Hematopoietic multipotent progenitor cell (in vitro differentiated cells): ENCODE data around the gene DISP3. TPM values are rescaled to one million over a fixed set of nuclear protein-coding genes. Genes with fewer than 3 reads are reported as not detected.

Source experiments
- DNase-seq, 3 donors: peaks; one replicate each; pipeline ENCODE4 v3.0.0-alpha.2; 2011 to 2015; ENCODE audit warnings: low read depth in 2 of 3, low spot score in 2 of 3
- total RNA-seq: library from RNA; depleted of rRNA; stranded (reverse); fragments of >200 nt; gene quantifications from one replicate; pipeline ENCODE4 v1.2.3, GENCODE V29; 2012

DISP3 gene
- total RNA-seq, 1 donor: under 0.01 TPM

DNA sequence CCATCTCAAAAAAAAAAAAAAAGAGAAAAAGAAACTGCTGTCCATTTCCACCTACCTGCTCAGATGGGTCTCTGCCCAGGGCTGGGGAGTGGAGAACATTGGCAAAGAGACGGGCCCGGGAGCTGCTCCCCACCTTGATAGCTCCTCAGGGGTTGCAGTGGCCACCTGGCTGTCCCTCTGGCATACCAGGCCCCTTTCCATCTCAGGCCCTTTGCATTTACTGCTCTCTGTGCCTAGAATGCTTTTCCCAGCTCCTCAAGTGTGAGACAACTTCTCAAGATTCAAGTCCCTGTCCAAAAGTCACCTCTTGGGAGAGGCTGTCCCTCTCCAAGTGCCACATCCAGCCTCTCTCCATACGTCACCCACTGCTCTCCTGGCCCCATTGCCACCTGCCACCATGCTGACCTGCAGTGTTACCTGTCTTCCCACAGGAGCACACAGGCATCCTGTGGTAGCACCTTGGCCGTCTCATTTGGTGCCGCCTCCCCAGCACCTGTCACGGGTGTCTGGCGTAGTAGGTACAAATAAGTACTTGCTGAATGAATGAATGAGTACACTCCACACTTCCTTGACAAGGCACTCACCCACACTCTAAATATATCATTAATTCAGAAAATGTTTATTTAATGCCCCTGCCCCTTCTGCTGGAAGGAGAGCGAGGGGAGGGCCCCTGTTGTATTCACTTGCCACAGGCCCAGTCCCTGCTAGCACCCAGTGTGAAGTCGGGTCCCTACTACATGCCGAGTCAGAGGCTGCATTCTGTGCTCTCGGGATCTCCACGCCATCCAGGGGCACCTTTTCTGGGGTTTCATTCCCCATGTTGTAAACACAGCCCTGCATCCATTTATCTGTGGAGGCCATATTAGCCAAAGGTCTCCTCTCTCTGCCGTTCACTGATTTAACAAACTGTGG lies 48.8 kb downstream of the DISP3 start:
- DNase-seq: no peak

GRCh38 chr1:11528611-11529261 lies 49.8 kb downstream of the DISP3 start:
- no peak for DNase-seq

- no peak for DNase-seq
Measured at GRCh38 chr1:11529330-11529729, 50.4 kb downstream of the DISP3 start.

DNA sequence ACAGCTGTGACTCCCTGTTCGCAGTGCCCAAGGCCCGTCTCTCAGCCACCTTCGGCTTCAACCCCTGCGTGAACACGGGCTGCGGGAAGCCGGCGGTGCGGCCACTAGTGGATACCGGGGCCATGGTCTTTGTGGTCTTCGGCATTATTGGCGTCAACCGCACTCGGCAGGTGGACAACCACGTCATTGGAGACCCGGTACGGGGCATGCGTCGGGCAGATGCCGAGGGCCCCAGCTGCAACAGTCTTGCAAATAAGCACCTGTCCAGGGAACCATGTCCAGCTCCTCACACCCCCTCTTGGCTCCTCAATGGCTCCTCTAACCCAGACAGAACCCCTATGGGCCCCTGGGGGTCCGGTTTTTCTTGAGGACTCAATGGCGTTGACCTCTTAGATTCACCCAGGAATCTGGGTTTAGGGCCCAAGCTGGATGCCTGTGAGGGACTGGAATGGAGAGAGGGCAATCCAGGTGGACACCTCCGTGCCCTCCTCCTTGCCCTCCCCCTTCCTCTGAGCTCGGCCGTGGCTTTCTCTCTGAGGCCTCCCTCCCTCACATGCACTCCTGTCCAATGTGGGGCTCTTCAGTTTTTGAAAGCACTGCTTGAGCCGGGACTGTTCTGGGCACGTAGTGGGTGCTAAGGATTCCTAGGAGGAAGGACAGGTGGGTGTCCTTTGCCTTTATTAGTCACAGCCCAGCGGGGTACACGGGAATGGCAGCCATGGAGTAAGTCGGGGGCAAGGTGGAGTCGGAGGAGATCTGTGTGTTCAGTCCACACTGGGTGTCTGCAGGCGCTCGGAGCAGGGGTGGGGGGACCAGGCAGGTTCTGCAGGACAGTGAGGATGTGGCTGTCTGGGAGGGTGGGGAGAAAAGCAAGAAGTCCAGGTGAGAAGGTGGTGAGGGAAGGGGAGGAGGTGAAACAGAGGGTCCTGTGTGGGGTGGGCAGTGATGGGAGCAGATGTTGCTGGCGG lies 51.1 kb downstream of the DISP3 start:
- DNase-seq: no peak

- DNase-seq: no peak
Measured at GRCh38 chr1:11530731-11531311, 51.9 kb downstream of the DISP3 start.

- no peak for DNase-seq
Measured at GRCh38 chr1:11531314-11531870, 52.4 kb downstream of the DISP3 start.

GRCh38 chr1:11531943-11532342 lies 53.0 kb downstream of the DISP3 start:
- no peak for DNase-seq

DNA sequence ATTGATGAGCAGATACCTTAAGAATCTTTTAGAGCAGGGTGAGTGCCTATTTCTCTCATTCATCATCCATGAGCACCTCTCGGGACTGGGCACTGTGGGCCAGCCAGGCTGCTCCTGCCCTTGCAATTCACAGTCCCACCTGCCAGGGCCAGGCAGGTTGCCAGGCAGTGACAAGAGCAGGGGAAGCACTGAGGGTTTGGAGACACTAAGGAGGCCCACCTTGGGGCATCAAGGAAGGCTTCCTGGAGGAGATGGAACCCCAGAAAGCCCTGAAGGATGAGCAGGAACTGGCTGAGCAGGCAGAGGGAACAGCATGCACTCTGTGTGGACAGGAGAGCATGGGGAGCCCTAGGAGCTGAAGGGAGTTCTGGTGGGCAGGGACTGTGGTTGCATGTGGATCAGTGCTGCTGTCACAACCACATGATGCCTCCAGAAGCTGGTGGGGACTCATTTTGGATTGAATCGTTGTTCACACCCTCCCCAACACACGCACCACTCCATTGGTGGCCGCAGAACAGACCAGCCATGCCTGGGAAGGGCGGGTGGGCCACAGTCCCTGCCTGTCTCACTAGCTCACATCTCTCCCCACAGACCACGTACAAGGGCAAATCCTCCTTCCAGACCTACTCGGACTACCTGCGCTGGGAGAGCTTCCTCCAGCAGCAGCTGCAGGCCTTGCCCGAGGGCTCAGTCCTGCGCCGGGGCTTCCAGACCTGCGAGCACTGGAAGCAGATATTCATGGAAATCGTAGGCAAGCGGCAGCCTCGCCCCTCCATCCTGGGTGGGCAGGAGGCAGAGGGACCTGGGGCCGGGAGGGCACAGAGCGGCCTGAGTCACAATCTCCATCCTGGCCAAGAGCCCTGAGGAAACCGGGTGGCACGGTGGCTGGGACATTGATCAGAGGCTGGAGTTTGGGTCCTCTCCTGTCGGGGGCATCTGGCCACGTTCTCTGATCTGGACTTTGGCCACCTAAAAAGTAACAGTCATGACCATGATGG lies 55.1 kb downstream of the DISP3 start:
- no peak for DNase-seq

GRCh38 chr1:11534846-11535245 lies 55.9 kb downstream of the DISP3 start:
- no peak for DNase-seq

DNA sequence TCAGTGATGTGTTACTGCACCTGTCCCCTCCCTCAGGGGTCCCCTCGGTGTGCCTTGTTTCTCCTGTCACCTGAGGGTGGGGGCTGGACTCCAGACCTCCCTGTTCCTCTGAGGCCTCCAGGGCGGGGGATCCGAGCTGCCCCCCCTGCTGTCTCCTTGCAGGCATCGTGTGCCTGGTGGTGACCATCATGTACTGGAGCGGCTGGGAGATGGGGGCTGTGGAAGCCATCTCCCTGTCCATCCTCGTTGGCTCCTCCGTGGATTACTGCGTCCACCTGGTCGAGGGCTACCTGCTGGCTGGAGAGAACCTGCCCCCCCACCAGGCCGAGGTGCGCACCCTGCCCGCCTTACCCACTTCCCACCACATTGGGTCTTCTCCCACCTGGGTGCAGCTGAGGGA lies 56.4 kb downstream of the DISP3 start:
- DNase-seq: no peak

GRCh38 chr1:11535761-11536572 lies 57.0 kb downstream of the DISP3 start:
- DNase-seq: no peak

- DNase-seq: no peak
Measured at GRCh38 chr1:11536573-11537379, 57.8 kb downstream of the DISP3 start.

- DNase-seq: no peak
Measured at GRCh38 chr1:11537380-11537764, 58.4 kb downstream of the DISP3 start.

- DNase-seq: no peak
Measured at GRCh38 chr1:11537854-11538591, 59.1 kb downstream of the DISP3 start.

DNA sequence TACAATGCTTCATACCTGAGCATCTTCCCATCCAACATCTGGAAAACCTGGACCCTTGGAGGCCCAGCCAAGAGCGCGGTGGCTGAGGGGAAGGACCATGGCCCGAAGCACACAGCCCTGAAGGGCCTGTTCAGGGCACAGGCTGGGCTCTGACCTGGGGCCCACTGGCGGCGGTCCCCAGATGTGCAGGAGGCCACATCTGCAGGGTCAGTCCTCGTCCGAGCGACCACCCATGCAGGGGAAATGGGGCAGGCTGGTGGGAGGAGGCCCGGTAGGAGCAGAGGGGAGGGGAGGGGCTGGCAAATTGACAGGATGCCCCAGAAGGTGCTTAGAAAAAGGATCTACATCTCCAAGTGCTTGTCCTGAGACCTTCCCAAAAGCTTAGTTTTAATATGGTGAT lies 59.9 kb downstream of the DISP3 start:
- no peak for DNase-seq

- DNase-seq: no peak
Measured at GRCh38 chr1:11539850-11540772, 61.2 kb downstream of the DISP3 start.
